Osteoblast (primary cell): Measurements from ENCODE around the gene PIGN. TPM values are rescaled to one million over a fixed set of nuclear protein-coding genes. Genes with fewer than 3 reads are reported as not detected.
A peak's percentile ranks its signal among the peaks of the same experiment; 100 is the strongest.

ENCODE experiments used
- DNase-seq: peaks from one replicate; pipeline ENCODE4 v3.0.0; 2011; ENCODE audit warnings: low spot score, mixed read lengths; ENCODE audit not compliant: insufficient read length; ENCODE audit errors: missing footprints
- H2AFZ ChIP-seq: 2 replicates; pipeline ENCODE4 v1.6.0; 2011; ENCODE audit warnings: mild to moderate bottlenecking, low read length
- H3K27ac ChIP-seq: 2 replicates; pipeline ENCODE4 v1.5.1; 2011; ENCODE audit warnings: mild to moderate bottlenecking, low read depth, low read length, moderate library complexity
- H3K27me3 ChIP-seq: 2 replicates; pipeline ENCODE4 v1.6.0; 2012; ENCODE audit warnings: mild to moderate bottlenecking, control low read depth, inconsistent platforms, low read length, moderate library complexity; ENCODE audit not compliant: insufficient read depth
- H3K36me3 ChIP-seq: 2 replicates; pipeline ENCODE4 v1.5.1; 2011; ENCODE audit warnings: mild to moderate bottlenecking, low read length, control low read depth, moderate library complexity; ENCODE audit not compliant: insufficient read depth
- H3K4me1 ChIP-seq: 2 replicates; pipeline ENCODE4 v1.5.1; 2011; ENCODE audit warnings: mild to moderate bottlenecking, low read length, control low read depth, moderate library complexity; ENCODE audit not compliant: insufficient read depth
- H3K4me2 ChIP-seq: 2 replicates; pipeline ENCODE4 v1.6.0; 2011; ENCODE audit warnings: mild to moderate bottlenecking, low read length; ENCODE audit not compliant: insufficient read depth
- H3K4me3 ChIP-seq: fragments of 200-600 bp; sonication (generic); 3 replicates; pipeline ENCODE4 v1.5.1; 2012; ENCODE audit warnings: mild to moderate bottlenecking, low read length, inconsistent platforms; ENCODE audit not compliant: insufficient read depth
- H3K79me2 ChIP-seq: 2 replicates; pipeline ENCODE4 v1.6.0; 2012; ENCODE audit warnings: mild to moderate bottlenecking, low read length, control low read depth, inconsistent platforms; ENCODE audit not compliant: insufficient read depth
- H3K9me3 ChIP-seq: 2 replicates; pipeline ENCODE4 v1.5.1; 2011; ENCODE audit warnings: low read depth, low read length, control low read depth
- H4K20me1 ChIP-seq: 2 replicates; pipeline ENCODE4 v1.6.0; 2012; ENCODE audit warnings: mild to moderate bottlenecking, low read length, control low read depth; ENCODE audit not compliant: insufficient read depth
- total RNA-seq: library from RNA; depleted of rRNA; stranded (reverse); fragments of >200 nt; gene quantifications from 2 replicates; pipeline ENCODE4 v1.2.3, GENCODE V29; 2012
- TF ChIP-seq, protein P1 (sequence below): IDR thresholded peaks from 2 replicates; pipeline ENCODE4 v1.5.1; 2011; ENCODE audit warnings: mild to moderate bottlenecking, low read depth, low read length, moderate library complexity; ENCODE audit errors: extremely low read depth

PIGN gene
- total RNA-seq, 1 donor = 44.2 TPM

DNA sequence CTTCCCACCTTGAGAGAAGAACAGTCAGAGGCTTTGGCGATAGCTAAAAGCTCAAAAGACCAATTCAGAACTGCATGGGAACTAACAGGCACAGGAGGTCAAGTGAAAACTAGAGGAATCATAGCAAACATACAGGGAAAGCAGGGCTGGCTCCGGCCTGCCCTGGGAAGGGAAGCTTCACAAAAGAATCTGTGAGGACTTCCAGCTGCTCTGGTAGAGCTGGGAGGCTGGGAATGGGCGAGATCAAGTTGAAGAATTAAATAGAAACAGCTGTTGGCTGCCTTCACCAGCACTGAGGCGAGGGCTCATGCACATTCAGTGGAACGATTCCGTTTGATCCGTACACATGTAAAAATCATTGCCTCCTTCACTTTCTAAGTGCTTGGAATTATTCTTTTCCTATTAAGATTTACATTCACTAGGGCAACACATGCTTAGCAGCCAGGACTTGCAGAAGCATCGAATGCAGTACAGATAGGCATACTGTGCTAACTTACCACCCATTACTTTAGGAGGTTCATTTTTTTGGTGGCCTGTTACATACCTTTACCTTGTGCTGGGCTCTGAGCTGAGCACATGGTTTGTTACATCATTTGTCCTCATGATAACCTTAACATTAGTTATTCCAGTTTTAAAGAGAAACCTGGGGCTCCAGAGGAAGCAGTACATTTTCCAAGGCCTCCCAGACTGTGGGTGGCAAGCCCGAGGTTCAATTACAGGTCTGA is 168.7 kb downstream of the PIGN start:
- no peak overlapping the region for H3K27ac ChIP-seq
- H3K36me3 ChIP-seq = no peaks in the 10 kb centered on the region
- no peak overlapping the region for H3K4me3 ChIP-seq
- TF ChIP-seq, protein P1, sequence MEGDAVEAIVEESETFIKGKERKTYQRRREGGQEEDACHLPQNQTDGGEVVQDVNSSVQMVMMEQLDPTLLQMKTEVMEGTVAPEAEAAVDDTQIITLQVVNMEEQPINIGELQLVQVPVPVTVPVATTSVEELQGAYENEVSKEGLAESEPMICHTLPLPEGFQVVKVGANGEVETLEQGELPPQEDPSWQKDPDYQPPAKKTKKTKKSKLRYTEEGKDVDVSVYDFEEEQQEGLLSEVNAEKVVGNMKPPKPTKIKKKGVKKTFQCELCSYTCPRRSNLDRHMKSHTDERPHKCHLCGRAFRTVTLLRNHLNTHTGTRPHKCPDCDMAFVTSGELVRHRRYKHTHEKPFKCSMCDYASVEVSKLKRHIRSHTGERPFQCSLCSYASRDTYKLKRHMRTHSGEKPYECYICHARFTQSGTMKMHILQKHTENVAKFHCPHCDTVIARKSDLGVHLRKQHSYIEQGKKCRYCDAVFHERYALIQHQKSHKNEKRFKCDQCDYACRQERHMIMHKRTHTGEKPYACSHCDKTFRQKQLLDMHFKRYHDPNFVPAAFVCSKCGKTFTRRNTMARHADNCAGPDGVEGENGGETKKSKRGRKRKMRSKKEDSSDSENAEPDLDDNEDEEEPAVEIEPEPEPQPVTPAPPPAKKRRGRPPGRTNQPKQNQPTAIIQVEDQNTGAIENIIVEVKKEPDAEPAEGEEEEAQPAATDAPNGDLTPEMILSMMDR = no peak
- no peaks in the 10 kb centered on the region for H3K27me3 ChIP-seq
- no peaks in the 10 kb centered on the region for H4K20me1 ChIP-seq
- H2AFZ ChIP-seq = peak overlapping the region; percentile 4
- no peaks in the 10 kb centered on the region for H3K4me1 ChIP-seq
- H3K79me2 ChIP-seq = no peaks in the 10 kb centered on the region
- DNase-seq = no peak
- no peaks in the 10 kb centered on the region for H3K9me3 ChIP-seq
- H3K4me2 ChIP-seq = no peak overlapping the region

DNA sequence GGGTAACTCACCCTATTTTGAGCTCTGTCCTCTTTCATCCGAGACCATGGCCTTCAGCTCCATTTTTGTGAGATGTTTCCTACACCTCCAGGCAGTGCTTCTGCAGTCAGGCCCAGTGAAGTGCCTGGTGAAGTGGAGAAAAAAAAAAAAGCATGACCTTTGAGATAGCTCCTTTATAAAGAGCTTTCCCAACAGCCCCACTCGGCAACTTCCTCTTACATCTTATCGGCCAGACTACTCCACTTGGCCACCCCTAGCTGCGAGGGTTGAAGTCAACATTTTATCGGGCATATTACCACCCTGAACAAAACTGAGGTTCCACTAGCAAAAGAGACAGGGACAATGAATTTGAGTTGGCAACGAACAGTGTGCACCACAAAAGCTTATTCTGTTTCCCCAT is 169.2 kb downstream of the PIGN start:
- Histone ChIP-seq H3K9me3 (no peaks in the 10 kb centered on the region), H3K4me2 (no peak overlapping the region), H3K27ac (no peak overlapping the region), H3K4me3 (no peak overlapping the region), H3K36me3 (no peaks in the 10 kb centered on the region), H3K27me3 (no peaks in the 10 kb centered on the region), H3K4me1 (no peaks in the 10 kb centered on the region), H2AFZ (peak overlapping the region; percentile 4), H4K20me1 (no peaks in the 10 kb centered on the region), H3K79me2 (no peaks in the 10 kb centered on the region)
- TF ChIP-seq, protein P1 = no peak
- DNase-seq = no peak

DNA sequence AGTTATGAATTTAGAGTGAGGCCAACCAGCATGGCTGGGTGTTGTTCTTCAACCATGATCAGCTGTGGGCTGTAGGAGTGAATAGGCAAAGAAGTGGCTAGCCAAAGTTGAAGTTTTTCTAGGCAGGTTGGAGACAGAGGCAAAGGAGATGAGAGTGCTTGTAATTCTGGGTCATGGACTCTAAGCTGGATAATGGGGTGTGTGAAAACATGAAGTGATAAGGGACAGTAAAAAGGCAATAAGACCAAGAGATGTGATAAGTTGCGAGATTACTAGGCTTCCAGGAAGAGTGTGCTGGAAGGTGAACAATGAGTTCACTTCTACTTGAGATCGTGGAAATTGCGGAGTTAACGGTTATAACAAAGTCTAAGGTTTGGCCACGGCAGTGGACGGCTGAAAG is 175.4 kb downstream of the PIGN start:
- H2AFZ ChIP-seq = no peak overlapping the region
- no peak overlapping the region for H3K27ac ChIP-seq
- no peaks in the 10 kb centered on the region for H3K4me1 ChIP-seq
- no peaks in the 10 kb centered on the region for H4K20me1 ChIP-seq
- no peak overlapping the region for H3K4me3 ChIP-seq
- TF ChIP-seq, protein P1 = no peak
- no peaks in the 10 kb centered on the region for H3K9me3 ChIP-seq
- H3K4me2 ChIP-seq = no peak overlapping the region
- no peaks in the 10 kb centered on the region for H3K27me3 ChIP-seq
- no peaks in the 10 kb centered on the region for H3K36me3 ChIP-seq
- no peaks in the 10 kb centered on the region for H3K79me2 ChIP-seq
- DNase-seq = no peak

DNA sequence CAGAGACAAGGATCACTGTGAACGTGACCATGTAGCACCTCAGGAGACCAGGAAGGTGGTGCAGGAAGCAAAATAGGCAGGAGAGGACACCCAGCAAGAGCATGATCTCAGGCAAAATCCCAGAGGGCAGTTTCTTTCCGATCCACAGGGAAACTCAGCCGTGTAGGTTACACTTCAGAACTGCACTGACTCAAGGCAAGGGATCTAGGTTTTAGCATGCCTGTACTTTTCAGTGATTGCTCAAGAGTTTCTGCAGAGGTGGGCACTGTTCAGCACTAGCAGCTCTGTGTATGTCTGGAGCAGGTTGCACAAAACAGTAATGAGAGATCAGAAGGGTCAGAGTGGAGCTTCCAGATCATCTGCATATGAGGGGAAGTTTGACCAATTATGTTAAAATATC is 177.3 kb downstream of the PIGN start:
- TF ChIP-seq, protein P1 = no peak
- Histone ChIP-seq H3K4me1 (no peaks in the 10 kb centered on the region), H3K9me3 (peaks cover 2% of the 10 kb centered on the region), H3K36me3 (no peaks in the 10 kb centered on the region), H3K4me2 (no peak overlapping the region), H3K27me3 (no peaks in the 10 kb centered on the region), H3K79me2 (no peaks in the 10 kb centered on the region), H2AFZ (no peak overlapping the region), H3K4me3 (no peak overlapping the region), H4K20me1 (no peaks in the 10 kb centered on the region), H3K27ac (no peak overlapping the region)
- DNase-seq = no peak
